Suprapubic skin (tissue), 4 donors: ENCODE data around the gene IFT74.

Source experiments
- CTCF ChIP-seq, 2 donors: fragments of 200-600 bp in 1 of 2; fragments of 450-650 bp in 1 of 2; sonication (generic) in 1 of 2; IDR thresholded peaks; one replicate each; pipeline ENCODE4 v1.5.1; 2016 to 2019; ENCODE audit warnings: antibody characterized with exemption in 2 of 2, mild to moderate bottlenecking in 1 of 2, moderate library complexity in 1 of 2
- EP300 ChIP-seq: sonication (generic); formaldehyde crosslinking; IDR thresholded peaks from one replicate; pipeline ENCODE4 v1.6.1; 2017; ENCODE audit warnings: antibody characterized with exemption
- POLR2A ChIP-seq, 2 donors: fragments of 450-650 bp; IDR thresholded peaks; one replicate each; pipeline ENCODE4 v1.6.1; 2017; ENCODE audit warnings: antibody characterized with exemption in 2 of 2, mild to moderate bottlenecking in 2 of 2, moderate library complexity in 2 of 2
- POLR2AphosphoS5 ChIP-seq, 3 donors: sonication (generic); formaldehyde crosslinking; IDR thresholded peaks; one replicate each; pipeline ENCODE4 v1.6.1; 2017; ENCODE audit warnings: antibody characterized with exemption in 3 of 3

DNA sequence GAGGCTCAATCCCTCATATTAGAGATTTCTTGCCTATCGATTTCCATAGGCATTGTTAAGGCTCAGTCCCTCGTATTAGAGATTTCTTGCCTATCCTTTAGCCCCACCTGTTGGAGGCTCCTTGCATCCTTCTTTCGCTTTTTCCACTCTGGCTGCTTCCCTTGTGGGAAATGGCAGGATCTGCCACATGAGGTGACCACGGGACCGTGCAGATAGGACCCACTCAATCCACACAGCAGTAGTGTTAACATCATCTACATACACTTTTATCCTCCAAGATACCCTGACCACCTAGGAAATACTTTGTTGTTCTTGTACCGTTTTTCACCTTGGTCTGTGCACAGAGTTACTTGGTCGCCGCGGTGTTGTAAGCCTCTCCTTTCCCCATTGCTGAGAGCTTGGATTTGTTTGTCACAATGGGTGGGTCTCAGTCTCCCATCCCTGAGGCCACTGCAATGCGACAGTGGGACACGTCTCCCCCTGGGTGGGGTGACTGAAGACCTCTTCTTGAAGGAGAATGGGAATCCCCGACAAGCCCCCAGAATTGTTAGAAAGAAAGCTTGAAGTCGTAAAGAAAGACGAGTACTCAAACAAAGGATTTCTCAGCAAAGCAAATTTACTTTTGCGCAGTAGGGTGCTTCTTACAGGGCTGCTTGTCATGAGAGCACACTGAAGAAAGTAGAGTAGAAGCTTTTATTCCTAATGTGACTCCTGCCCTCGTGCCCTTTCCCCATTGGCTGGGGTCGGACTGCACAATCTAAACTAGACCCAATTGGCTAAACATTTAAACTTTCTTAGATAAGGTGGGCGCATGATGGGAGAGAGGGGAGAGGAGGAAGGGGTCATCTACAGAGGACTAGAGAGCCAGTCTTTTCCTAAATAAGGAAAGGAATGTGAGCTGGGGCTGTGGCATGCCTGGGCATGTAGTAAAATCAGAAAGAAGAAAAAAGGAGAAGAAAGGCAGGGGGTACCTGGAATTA, 19.8 kb downstream of the IFT74 start:
- TF ChIP-seq CTCF (IDR thresholded peaks at IDR 0.05) (peak in 1 of 2 donors; percentile 18), POLR2A (IDR thresholded peaks at IDR 0.05) (no peak), POLR2AphosphoS5 (IDR thresholded peaks at IDR 0.05) (no peak), EP300 (no peak)
